Measurements from ENCODE around the gene B3GAT1. TPM values are rescaled to one million over a fixed set of nuclear protein-coding genes. Genes with fewer than 3 reads are reported as not detected.

The B3GAT1 gene
- total RNA-seq, 1 donor from 2014 or later: 0.74 TPM

DNA sequence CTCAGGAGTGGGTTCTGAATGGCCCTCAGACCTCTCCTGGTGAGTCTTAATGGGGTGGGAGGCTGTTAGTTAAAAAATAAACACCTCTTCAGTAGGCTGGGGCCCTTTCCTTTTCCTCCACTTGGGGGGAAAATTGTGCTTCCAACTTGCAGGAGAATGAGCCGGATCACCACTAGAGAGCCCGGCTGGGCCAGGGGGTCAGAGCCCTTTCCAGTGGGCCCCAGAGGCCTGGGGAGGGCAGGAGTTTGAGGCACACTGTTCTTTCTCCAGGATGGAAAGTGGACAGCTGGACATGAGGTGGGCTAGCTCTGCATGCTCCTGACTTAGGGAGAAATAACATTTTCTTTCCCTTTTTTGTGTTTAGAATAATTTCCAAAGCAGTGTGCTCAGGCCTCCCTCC, 32.8 kb downstream of the B3GAT1 start:
- intact Hi-C loops (cut with DNase I): no loop called here
- H3K36me3 ChIP-seq: no peaks in the 10 kb centered on the region
- no peak for DNase-seq (ENCODE audit: extremely low spot score in 2 of 2)
- H3K4me3 ChIP-seq: no peak overlapping the region
- no peak for TF ChIP-seq POLR2AphosphoS5 (IDR thresholded peaks at IDR 0.05; ENCODE audit: insufficient read depth in 1 of 2, low read depth in 1 of 2)
- no peak for TF ChIP-seq CTCF (IDR thresholded peaks at IDR 0.05)
- TF ChIP-seq POLR2A (IDR thresholded peaks at IDR 0.05): no peak
- H3K27ac ChIP-seq: no peak overlapping the region
- H3K27me3 ChIP-seq: no peaks in the 10 kb centered on the region
- no peaks in the 10 kb centered on the region for H3K9me3 ChIP-seq
- no peaks in the 10 kb centered on the region for H3K4me1 ChIP-seq

DNA sequence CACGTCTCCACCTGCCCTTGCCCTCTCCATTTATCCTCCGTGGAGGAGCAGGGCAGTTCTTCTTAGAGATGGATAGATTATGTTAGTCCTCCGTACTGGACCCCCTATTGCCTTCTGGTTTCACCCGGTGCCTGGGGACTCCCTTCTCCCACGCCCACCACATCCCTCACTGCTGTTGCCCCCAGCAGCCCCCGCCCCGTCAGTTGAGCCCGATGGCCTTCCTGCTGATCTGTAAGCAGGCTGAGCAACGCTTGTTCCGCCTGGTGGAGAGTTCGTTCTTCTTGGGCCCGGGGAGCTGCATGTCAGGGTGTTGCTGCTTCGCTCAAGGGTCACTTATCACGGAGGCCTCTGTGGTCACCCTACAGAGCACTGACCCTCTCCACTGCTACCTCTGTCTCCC, 34.2 kb downstream of the B3GAT1 start:
- Histone ChIP-seq H3K9me3 (no peaks in the 10 kb centered on the region), H3K4me3 (no peak overlapping the region), H3K4me1 (no peaks in the 10 kb centered on the region), H3K27me3 (no peaks in the 10 kb centered on the region), H3K36me3 (no peaks in the 10 kb centered on the region), H3K27ac (no peak overlapping the region)
- TF ChIP-seq CTCF (IDR thresholded peaks at IDR 0.05): no peak
- no peak for TF ChIP-seq POLR2A (IDR thresholded peaks at IDR 0.05)
- no peak for TF ChIP-seq POLR2AphosphoS5 (IDR thresholded peaks at IDR 0.05; ENCODE audit: insufficient read depth in 1 of 2, low read depth in 1 of 2)
- intact Hi-C loops (cut with DNase I): no loop called here
- no peak for DNase-seq (ENCODE audit: extremely low spot score in 2 of 2)

- DNase-seq (ENCODE audit: extremely low spot score in 2 of 2): no peak
- no peaks in the 10 kb centered on the region for H3K4me1 ChIP-seq
- no peaks in the 10 kb centered on the region for H3K36me3 ChIP-seq
- no peak overlapping the region for H3K4me3 ChIP-seq
- TF ChIP-seq CTCF (IDR thresholded peaks at IDR 0.05) (no peak), POLR2A (IDR thresholded peaks at IDR 0.05) (no peak), POLR2AphosphoS5 (IDR thresholded peaks at IDR 0.05; ENCODE audit: insufficient read depth in 1 of 2, low read depth in 1 of 2) (no peak)
- no peaks in the 10 kb centered on the region for H3K9me3 ChIP-seq
- H3K27ac ChIP-seq: no peak overlapping the region
- intact Hi-C loops (cut with DNase I): no loop called here
- no peaks in the 10 kb centered on the region for H3K27me3 ChIP-seq
Measured at GRCh38 chr11:134376150-134376921, 35.7 kb downstream of the B3GAT1 start.

- no peaks in the 10 kb centered on the region for H3K9me3 ChIP-seq
- no peaks in the 10 kb centered on the region for H3K36me3 ChIP-seq
- no peak for DNase-seq (ENCODE audit: extremely low spot score in 2 of 2)
- intact Hi-C loops (cut with DNase I): no loop called here
- no peak for TF ChIP-seq CTCF (IDR thresholded peaks at IDR 0.05)
- TF ChIP-seq POLR2A (IDR thresholded peaks at IDR 0.05): no peak
- no peak for TF ChIP-seq POLR2AphosphoS5 (IDR thresholded peaks at IDR 0.05; ENCODE audit: insufficient read depth in 1 of 2, low read depth in 1 of 2)
- no peak overlapping the region for H3K27ac ChIP-seq
- no peak overlapping the region for H3K4me3 ChIP-seq
- H3K4me1 ChIP-seq: no peaks in the 10 kb centered on the region
- H3K27me3 ChIP-seq: no peaks in the 10 kb centered on the region
Measured at GRCh38 chr11:134374891-134375550, 37.0 kb downstream of the B3GAT1 start.

GRCh38 chr11:134374171-134374570, 37.9 kb downstream of the B3GAT1 start:
- no peak for DNase-seq (ENCODE audit: extremely low spot score in 2 of 2)
- Histone ChIP-seq H3K27me3 (no peaks in the 10 kb centered on the region), H3K4me3 (no peak overlapping the region), H3K9me3 (no peaks in the 10 kb centered on the region), H3K27ac (no peak overlapping the region), H3K36me3 (no peaks in the 10 kb centered on the region), H3K4me1 (no peaks in the 10 kb centered on the region)
- intact Hi-C loops (cut with DNase I): no loop called here
- TF ChIP-seq CTCF (IDR thresholded peaks at IDR 0.05) (no peak), POLR2A (IDR thresholded peaks at IDR 0.05) (no peak), POLR2AphosphoS5 (IDR thresholded peaks at IDR 0.05; ENCODE audit: insufficient read depth in 1 of 2, low read depth in 1 of 2) (no peak)
